GM21390 (cell line): Measurements from ENCODE around the gene EDAR.

Source experiments
- ATAC-seq: cut with Tn5 transposase; IDR thresholded peaks from one replicate; pipeline ENCODE4 v1.9.1; 2021; ENCODE audit not compliant: unreplicated experiment

The EDAR gene

DNA sequence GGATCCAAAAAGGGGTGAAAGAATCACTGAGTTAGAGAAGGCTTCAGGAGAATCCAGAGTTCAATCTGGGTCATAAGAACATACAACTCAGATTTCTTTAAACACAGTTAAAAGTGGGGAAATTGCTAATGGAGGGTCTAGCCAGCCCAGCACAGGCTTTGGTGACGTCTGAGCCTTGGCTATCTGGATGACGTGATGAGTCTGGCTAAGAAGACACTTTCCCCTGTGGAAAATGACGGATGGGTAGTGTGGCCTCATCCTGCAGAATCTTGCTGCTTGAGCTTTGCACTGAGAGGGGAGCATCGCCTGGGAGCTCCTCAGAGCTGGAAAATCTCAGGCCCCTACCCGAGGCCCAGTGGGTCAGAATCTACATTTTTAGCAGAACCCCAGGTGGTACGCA is 19.2 kb downstream of the EDAR start:
- no peak for ATAC-seq

DNA sequence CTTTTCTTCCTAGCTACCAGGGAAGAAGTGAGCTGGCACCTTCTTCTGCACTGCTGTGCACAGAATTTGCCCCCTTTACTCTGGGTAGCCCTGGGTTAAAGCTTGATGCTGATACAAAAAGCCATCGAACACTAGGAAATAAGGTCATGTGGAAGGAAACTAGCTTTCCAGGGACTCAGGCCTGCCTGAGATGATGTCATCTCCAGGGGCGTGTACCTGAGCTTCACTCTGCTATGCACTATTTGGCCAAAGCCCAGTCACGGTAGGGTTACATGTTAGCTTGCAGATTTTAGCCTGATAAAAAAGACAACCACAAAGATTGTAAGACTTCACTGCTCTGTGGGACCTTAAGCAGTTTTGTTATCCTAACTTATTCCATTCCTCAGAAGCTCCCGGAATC is 20.4 kb downstream of the EDAR start:
- ATAC-seq: no peak

DNA sequence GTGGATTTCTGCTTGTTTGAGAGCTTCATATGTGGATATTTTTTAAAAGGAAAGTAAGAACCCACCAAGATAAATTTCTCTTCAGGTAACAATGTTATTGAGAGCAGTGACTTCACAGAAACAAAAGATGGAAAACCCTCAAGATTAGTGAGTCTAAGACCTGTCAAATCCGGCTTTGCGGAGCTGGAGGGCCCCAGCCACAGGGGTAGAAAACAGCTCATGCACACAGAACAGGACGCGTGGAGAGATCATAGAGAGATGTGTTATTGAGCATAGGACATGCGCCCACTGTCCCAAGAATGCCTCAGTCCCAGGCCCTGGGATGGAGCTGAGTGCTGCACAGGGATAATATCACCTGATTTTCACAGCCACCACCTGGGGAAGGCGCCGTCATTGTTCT is 21.3 kb downstream of the EDAR start:
- ATAC-seq: no peak

DNA sequence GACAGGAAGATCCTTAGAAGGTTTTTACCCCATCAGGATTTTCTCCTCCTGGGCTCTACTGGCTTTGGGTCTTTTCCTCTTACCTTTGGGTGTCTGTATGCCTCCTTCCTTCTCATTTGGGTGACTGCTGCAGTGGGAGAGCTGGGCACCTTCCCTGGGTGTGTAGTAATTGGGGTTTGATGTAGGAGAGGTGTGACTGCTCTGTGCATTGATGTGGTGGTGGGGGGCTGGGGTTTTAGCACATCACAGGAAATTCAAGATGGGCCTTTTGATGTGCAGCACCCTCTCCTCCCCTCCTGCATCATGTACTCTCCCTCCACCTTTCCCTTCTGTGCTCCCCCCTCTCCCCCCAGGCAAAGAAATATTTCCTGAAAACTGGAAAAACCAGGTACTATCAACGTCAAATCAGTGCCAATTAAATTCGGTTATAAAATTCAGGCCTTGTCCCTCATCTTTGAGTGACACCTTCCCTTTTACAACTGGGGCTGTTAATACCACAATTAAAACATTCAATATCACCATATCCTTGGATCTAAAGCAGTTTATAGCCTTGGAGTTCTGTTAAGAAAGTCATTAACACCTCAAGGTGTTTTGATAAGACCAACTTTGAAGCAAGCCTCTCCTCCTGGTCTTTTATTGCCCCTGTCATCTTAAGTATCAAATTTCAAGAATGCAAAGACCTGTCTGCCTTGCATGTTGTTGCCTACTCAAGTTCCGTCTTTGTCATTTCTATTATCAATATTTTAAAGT is 23.3 kb downstream of the EDAR start:
- ATAC-seq: no peak

DNA sequence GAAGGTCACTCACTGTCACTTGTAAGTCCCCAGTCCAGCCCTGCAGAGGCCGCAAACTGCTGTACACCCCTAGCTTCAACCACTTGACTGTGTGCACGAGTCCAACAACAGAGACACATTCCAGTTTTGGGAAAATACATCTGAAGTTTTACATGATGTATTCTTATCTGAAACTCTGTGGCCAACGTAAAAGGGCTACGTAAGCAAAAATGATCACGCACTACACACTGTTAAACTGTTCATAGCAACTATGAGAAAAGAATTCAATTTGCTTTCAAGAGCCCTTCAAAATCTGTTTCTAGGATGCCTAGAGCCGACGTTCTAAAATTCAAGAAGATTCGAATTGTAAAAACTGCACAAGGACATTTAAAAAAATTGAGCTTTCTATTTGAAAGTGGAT is 26.0 kb downstream of the EDAR start:
- ATAC-seq: no peak

DNA sequence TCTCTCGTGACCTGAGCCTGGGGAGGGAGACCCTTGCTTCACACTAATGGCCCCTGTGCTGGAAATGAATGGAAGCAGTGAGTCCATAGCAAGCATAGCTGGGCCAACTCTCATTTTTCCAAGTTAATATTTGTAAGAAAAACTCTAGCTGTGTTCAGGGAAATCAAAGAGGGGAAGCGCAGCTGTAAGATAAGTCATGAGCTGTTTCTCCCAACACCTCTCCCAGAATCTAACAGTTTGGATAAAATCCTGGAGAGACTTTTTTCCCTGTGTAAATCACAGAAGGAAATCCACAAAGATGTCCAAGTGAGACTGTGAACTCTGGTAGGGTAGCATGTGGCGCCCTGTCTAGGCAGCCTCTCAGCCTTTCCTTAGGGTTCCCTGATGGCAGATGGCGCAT is 27.2 kb downstream of the EDAR start:
- ATAC-seq: no peak

DNA sequence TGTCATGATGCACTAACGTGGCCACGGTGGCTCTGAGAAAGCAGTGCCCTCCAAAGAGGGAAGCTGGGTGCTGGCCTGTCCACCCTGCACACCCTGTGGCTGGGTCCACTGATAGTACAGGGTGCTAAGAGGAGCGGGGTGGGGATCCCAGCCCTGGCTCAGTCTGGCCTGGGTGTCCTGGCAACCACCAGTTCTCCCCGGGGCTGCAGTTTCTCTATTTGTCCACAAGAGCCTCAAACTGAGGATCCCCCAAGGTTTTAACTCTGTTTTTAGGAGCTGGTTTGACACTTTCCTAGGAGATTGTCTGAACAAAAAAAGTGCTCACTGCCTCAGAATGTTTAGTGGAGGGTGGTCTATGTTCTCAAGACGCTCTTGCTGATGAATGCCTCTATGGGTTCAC is 29.0 kb downstream of the EDAR start:
- ATAC-seq: no peak

DNA sequence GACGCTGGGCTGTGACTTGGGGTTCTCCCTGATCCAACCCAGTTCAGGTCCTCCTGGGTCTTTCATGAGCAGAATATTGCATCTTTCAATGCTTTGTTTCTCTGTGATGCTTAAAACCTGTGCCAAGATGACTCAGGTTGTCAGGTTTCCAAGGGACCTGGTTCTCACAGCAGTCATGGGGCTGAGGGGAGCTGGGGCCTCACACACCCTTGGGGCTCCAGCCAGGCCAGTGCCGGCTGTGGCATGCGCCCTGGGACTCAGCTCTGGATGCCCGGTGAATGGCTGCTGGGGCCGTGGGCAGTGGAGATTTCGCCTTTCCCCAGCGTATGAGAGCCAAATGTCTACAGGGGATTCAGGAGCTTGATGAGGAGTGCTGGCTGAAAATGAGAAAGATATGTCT is 29.6 kb downstream of the EDAR start:
- no peak for ATAC-seq

DNA sequence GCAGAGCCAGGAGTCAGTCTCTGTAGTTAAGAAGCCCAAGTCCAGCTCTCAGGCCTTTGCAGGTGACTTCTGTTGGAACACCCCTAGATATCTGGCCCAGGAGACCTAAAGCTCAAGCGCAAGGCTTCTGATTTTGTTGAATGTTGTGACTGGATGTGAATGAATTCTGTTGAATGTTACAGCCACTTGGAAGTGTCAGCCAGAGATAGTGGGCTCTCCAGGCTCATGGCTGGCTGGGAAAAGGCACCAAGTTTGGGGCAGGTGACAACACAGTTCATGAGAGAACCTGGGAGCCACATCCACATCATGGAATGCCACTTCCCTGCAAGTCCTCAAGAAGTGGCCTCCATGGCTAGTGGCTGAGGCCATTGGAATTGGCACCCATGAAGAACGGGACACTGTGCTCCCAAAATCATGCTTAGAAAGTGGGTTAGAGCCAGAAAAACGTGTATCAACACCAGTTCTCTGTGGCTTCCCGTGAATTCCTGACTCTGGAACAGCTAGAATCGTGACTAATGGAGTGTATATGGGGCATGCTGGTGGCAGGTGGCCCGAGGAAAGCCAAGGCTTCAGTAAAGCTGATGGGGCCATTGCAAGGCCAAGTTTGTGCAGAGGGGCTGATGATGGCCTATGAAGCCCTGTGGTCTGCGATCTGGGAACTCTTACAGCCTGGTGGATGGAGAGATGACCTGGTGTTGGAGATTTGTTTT is 30.2 kb downstream of the EDAR start:
- ATAC-seq: no peak

DNA sequence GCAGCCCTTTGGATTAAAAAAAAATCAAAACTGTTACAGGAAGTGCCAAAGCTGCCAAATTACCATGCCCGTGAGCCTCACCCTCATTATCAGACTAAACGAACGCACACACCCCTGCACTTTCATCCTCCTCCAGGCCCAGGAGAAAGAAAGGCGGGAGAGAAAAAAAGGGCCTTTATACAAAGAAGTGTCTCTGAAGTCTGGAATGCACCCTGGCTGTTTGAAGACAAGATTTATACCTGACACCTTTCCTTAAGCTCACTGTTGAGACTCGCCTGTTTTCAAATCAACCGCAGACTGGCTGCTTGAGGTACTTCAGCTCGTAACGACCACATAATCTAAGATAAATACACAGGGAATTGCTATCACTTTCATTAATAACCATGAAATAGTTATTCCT is 31.0 kb downstream of the EDAR start:
- no peak for ATAC-seq

DNA sequence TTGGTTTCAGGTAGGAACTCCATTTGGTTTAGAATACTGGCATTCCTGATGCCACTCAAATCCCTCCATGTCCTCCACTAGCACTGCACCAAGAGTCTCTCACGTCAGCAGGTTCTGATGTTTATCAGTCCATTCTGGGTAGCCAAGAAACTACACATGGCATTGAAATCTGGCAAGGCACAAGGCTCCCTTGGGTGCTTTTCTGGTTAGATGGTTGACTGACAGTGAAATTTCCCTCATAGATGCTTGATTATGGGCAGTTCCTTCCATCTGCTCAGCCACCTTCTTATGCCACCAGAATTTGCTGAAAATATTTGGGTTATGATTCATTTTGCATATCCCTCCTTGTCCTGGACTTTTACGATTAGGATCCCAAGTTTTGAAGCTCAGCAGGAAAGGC is 32.6 kb downstream of the EDAR start:
- no peak for ATAC-seq

DNA sequence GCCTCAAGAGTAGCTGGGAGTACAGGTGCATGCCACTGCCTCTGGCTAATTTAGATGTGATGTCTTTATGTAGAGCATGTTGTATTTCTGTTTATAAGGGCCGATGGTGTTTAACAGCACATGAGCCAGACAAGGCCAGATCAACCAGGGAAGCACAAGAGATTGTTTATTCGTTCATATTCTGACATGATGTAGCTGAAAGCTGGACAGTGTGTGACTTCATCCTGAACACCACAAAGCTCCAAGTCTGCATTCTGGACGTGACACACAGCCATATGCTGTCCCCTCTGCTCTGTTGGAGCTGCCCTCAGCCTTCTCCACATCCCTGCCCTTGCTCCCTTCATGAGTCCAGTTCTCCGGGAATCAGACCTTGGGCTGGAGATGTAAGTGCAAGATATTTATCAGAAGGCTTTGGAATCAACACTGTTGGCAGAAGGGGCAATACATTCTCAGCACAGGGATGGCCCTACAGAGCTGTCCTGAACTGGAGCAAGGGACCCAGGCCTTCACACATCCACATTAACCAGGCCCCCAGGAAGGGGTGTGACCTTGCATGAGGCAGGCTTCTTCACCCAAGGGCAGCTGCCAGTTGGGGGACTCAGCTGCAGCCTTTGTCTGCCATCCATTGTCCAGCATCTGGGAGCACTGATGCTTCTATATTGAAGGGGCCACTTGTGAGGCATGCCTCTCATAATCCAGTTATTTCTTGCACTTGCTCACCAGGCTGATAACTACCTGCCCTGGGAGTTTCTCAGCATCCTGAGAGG is 38.5 kb downstream of the EDAR start:
- no peak for ATAC-seq

DNA sequence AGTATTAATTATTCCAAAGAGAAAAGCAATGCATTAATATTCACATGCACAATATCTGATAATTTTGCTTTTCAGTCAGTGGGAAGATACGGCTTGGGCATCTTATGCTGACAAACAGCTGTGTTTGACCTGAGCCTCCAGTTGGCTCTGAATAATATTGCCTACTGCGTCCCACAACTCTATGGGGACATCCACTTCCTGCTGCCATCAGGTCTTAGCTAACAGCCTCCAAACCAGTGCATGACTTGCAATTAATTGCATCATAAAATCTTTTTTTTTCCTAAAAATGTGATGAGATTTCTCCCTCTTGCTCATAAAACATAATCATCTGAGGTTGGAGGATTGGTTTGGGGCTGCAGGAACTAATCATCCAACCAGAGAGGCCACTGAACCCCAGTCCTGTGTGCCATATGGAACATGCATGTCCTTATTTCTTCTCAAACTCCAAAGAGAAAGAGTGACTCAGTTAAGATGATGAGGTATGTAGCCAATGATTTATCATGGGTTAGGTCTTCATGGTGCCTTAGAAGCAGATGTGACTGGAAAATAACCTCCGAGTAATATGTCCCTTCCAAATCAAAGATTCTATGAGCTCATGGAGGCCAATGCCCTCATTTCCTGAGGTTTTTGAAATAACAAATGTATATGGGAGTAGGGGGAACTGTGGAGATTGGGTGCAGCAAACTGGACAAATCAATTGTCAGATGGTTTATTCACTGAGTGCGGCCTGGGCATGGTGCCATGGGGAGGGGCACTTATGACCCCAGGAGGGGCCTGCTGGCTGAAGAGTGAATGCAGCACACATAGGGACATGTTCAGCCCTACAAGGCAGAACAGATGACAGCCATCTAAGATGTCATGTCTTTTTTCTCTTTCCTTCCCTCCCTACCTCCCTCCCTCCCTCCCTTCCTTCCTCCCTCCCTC is 39.4 kb downstream of the EDAR start:
- ATAC-seq: no peak

DNA sequence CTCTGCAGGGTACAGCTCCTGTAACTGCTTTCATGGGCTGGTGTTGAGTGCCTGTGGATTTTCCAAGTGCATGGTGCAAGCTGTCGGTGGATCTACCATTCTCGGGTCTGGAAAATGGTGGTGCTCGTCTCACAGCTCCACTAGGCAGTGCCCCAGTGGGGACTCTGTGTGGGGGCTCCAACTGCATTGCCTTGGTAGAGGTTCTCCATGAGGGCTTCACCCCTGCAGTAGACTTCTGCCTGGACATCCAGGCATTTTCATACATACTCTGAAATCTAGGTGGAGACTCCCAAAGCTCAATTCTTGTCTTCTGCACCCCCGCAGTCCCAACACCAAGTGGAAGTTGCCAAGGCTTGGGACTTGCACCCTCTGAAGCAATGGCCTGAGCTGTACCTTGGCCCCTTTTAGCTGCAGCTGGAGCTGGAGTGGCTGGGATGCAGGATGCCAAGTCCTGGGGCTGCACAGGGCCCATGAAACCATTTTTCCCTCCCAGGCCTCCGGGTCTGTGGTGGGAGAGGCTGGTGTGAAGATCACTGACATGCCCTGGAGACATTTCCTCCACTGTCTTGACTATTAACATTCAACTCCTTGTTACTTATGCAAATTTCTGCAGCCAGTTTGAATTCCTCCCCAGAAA is 41.6 kb downstream of the EDAR start:
- ATAC-seq: no peak

DNA sequence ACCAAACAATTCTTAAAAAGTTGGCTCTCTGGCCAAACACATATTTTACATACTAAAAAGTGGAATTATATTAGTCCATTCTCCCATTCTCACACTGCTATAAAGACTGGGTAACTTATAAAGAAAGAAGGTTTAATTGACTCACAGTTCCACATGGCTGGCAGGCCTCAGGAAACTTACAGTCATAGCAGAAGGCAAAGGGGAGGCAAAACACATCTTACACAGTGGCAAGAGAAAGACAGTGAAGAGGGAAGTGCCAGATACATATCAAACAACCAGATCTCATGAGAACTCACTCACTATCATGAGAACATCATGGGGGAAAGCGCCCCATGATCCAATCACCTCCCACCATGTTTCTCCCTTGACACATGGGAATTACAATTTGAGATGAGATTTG is 42.6 kb downstream of the EDAR start:
- ATAC-seq: no peak

DNA sequence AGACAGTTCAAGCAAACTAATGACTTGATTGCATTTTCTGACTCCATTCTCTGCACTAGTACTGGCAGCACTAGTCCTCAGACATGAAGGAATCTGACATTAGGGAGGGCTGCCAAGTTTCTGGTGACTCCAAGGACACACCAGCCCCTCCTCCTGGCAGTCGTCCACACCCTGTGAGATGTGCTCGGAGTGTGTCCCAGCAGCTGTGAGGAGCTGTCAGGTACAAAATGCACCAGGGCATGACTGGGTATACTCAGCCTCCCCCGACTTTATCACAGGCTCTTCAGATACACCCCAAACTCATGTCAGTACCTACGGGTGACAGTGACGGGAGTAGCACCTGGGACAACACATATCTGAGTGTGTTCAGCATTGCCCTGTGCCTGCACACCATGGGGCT is 43.1 kb downstream of the EDAR start:
- no peak for ATAC-seq

DNA sequence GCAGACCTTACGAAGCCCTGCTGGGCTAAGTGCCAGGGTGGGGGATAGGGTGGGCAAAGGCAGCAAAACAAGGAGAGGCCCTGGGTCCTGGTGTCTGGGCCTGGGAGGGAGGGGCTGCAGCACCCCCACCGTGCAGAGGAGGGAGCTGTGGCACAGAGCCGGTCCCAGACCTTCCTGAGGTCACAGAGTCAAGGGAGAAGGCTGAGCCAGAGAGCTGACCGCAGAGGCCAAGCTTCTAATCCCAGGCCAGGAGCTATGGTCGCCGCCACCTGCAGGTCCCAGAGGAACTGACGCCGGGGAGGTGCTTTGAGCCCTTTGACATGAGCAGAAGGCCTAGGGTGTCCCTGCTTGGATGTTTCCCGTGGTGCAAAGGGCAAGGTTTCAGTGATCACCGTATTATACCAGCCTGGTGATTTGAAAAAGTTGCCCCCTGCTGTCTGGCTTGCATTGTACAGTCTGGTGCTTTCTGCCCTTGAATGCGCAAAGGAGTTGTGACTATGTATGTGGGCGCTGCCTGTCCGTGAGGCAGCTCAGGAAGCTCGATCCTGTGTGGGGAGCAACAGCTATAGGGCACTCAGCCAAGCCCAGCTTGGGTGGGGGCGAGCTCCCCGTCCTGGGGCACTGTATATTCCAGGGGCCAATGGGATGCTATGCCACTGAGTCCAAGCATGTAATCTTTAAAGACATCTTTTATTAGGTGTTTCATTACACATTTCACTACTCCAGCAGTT is 44.3 kb downstream of the EDAR start:
- ATAC-seq: no peak

DNA sequence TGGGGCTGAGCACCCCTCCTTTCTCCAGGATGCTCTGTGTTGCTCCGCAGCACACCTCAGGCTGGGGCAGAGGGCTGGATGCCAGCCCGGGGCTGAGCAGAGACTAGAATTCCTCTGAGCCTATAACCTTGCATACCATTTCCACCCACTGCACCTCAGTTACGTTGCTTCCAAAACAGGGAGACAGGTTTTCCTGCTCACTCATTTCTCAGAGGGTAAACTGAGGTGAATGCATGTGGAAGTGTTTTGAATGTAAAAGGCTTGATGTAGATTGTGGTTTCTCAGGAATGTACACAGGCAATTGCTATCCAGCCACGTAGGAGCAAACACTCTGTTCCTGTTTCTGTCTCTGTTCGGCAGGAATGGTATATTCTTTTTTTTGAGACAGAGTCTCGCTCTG is 45.3 kb downstream of the EDAR start:
- no peak for ATAC-seq

DNA sequence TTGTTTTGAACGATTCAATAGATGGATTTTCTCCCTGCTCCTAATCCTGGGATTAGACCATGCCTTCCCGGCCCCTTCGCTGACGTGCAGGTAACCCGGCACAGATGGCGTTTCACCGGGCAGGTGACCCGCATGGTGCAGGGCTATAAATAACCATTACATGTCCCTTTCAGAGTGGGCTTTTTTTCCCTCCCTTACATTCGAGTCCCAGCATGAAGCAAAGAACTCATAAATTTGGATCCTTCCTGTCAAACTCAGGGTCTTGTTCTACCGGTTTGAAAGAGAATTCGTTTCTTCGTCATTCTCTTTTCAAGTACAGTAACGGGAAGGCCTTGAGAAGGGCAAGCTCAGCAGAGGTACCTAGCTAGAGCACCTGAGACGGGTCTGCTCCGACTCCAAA is 46.1 kb downstream of the EDAR start:
- ATAC-seq: no peak
